ENCODE results near the gene PRMT2.
"Not testable (repeated sequence)": the region's sequence is repeated elsewhere in the genome, so short reads cannot be mapped to it uniquely, and the experiment has no call there.

PRMT2 gene

GRCh38 chr21:46667741-46668380 lies 32.4 kb downstream of the PRMT2 start:
- no peak for DNase-seq (ENCODE audit: low read depth in 4 of 4, low spot score in 1 of 4)

GRCh38 chr21:46668381-46668780 lies 32.9 kb downstream of the PRMT2 start:
- no peak for DNase-seq (ENCODE audit: low read depth in 4 of 4, low spot score in 1 of 4)

DNA sequence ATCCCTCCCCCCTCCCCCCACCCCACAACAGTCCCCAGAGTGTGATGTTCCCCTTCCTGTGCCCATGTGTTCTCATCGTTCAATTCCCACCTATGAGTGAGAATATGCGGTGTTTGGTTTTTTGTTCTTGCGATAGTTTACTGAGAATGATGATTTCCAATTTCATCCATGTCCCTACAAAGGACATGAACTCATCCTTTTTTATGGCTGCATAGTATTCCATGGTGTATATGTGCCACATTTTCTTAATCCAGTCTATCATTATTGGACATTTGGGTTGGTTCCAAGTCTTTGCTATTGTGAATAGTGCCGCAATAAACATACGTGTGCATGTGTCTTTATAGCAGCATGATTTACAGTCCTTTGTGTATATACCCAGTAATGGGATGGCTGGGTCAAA lies 33.4 kb downstream of the PRMT2 start:
- not testable (repeated sequence) for DNase-seq (ENCODE audit: low read depth in 4 of 4, low spot score in 1 of 4)

DNA sequence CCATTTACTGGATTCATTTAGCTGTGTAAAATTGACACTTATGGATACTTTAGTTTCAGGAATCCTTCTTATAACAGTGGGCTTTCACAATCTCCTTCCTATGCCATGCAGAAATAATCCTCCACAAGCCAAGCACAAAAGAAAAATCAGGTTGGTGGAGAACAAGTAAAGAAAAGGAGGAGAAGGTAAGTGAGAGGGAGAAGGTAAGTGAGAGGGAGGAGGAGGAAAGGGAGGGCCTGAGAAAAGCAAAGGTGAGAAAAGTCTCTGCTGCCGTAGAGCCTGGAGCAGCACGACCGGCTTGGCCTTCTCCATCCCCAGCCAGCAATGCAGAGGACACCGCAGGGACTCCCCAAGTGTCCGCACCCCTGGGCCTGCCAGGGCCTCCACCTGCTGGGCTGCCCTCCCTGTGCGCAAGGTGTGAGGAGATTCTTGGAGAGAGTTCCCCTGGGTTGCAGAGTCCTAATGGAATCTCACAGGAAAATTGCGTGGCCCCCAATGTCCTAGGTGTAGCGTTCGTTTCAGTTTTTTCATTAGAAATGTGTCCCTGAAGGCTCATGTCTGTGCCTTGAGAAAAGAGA lies 39.0 kb downstream of the PRMT2 start:
- no peak for DNase-seq (ENCODE audit: low read depth in 4 of 4, low spot score in 1 of 4)

DNA sequence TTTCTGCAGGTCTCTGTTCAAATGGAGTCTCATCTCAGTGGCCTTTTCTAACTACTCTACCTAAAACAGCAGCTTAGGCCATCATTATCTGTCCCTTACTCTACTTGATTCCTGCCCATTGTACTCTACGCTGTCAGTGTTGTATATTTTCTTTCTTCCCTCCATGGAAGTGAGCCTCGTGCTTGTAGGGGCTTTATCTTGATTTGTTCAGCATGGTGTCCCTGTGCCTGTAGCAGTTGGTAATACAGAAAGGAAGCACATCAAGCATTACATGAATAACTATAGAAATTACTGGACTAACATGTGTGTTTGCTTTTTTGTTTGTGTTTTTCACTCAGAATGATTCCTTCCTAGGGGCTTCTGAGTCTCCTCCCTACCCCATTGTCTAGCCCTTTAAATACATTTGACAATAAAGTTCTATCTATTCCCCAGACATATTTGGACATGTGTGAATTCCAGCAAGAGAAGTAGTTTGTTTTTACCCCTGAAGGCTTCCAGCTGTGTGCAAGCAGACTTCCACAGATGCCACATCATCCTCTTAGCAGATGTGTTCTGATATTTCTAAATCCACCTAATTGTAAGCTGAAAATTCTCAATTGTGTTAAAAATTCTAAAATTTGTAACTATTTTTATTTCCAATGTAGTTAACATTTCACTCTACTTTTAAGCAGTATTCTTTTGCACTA lies 40.3 kb downstream of the PRMT2 start:
- no peak for DNase-seq (ENCODE audit: low read depth in 4 of 4, low spot score in 1 of 4)

DNA sequence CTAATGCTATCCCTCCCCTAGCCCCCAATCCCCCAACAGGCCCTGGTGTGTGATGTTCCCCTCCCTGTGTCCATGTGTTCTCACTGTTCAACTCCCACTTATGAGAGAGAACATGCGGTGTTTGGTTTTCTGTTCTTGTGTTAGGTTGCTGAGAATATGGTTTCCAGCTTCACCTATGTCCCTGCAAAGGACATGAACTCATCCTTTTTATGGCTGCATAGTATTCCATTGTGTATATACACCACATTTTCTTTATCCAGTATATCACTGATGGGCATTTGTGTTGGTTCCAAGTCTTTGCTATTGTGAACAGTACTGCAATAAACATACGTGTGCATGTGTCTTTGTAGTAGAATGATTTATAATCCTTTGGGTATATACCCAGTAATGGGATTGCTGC lies 41.1 kb downstream of the PRMT2 start:
- DNase-seq (ENCODE audit: low read depth in 4 of 4, low spot score in 1 of 4), result not testable (repeated sequence)

- not testable (repeated sequence) for DNase-seq (ENCODE audit: low read depth in 4 of 4, low spot score in 1 of 4)
Measured at GRCh38 chr21:46681593-46681992, 46.1 kb downstream of the PRMT2 start.

- DNase-seq (ENCODE audit: low read depth in 4 of 4, low spot score in 1 of 4), result not testable (repeated sequence)
Measured at GRCh38 chr21:46698652-46699051, 63.2 kb downstream of the PRMT2 start.

DNA sequence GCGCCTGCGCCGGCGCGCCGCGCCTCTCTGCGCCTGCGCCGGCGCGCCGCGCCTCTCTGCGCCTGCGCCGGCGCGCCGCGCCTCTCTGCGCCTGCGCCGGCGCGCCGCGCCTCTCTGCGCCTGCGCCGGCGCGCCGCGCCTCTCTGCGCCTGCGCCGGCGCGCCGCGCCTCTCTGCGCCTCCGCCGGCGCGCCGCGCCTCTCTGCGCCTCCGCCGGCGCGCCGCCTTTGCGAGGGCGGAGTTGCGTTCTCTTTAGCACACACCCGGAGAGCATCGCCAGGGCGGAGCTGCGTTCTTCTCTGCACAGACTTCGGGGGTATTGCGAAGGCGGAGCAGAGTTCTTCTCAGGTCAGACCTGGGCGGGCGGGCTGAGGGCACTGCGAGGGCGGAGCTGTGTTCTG lies 63.6 kb downstream of the PRMT2 start:
- not testable (repeated sequence) for DNase-seq (ENCODE audit: low read depth in 4 of 4, low spot score in 1 of 4)
